GM18499 (cell line): ENCODE measurements around the gene LRRFIP2.

Source experiments
- ATAC-seq: cut with Tn5 transposase; IDR thresholded peaks from one replicate; pipeline ENCODE4 v1.9.1; 2021; ENCODE audit warnings: moderate number of reproducible peaks; ENCODE audit not compliant: insufficient read depth, unreplicated experiment

Gene LRRFIP2

GRCh38 chr3:37190667-37191066 lies 16.3 kb upstream of the LRRFIP2 start:
- ATAC-seq, result no peak

- ATAC-seq, result no peak
Observed at GRCh38 chr3:37189109-37189508, 14.7 kb upstream of the LRRFIP2 start.

GRCh38 chr3:37183976-37184375 lies 9.6 kb upstream of the LRRFIP2 start:
- no peak for ATAC-seq

GRCh38 chr3:37183375-37183831 lies 9.0 kb upstream of the LRRFIP2 start:
- ATAC-seq, result no peak

GRCh38 chr3:37182816-37183215 lies 8.4 kb upstream of the LRRFIP2 start:
- ATAC-seq, result no peak

- ATAC-seq, result no peak
Observed at GRCh38 chr3:37181756-37182155, 7.4 kb upstream of the LRRFIP2 start.

GRCh38 chr3:37179144-37179967 lies 5.0 kb upstream of the LRRFIP2 start:
- no peak for ATAC-seq

GRCh38 chr3:37173806-37174205 lies 576 bp downstream of the LRRFIP2 start:
- ATAC-seq, result no peak

- ATAC-seq, result no peak
Observed at GRCh38 chr3:37171144-37171543, 3.2 kb downstream of the LRRFIP2 start.

- ATAC-seq, result no peak
Observed at GRCh38 chr3:37170513-37170912, 3.9 kb downstream of the LRRFIP2 start.

GRCh38 chr3:37170060-37170459 lies 4.3 kb downstream of the LRRFIP2 start:
- ATAC-seq, result no peak

GRCh38 chr3:37168896-37169295 lies 5.5 kb downstream of the LRRFIP2 start:
- no peak for ATAC-seq

- no peak for ATAC-seq
Observed at GRCh38 chr3:37163262-37164015, 10.9 kb downstream of the LRRFIP2 start.

- ATAC-seq, result peak; percentile 34
Observed at GRCh38 chr3:37162501-37163245, 11.7 kb downstream of the LRRFIP2 start.

- no peak for ATAC-seq
Observed at GRCh38 chr3:37161351-37161750, 13.0 kb downstream of the LRRFIP2 start.

GRCh38 chr3:37155782-37156181 lies 18.6 kb downstream of the LRRFIP2 start:
- no peak for ATAC-seq

GRCh38 chr3:37154668-37155314 lies 19.6 kb downstream of the LRRFIP2 start:
- no peak for ATAC-seq

- no peak for ATAC-seq
Observed at GRCh38 chr3:37150621-37151020, 23.8 kb downstream of the LRRFIP2 start.

- no peak for ATAC-seq
Observed at GRCh38 chr3:37149257-37149656, 25.1 kb downstream of the LRRFIP2 start.

GRCh38 chr3:37148208-37148607 lies 26.2 kb downstream of the LRRFIP2 start:
- no peak for ATAC-seq
